Colonic mucosa (tissue), 4 donors: ENCODE measurements around the gene TMEFF1. TPM values are rescaled to one million over a fixed set of nuclear protein-coding genes. Genes with fewer than 3 reads are reported as not detected.

ENCODE experiments used
- DNase-seq: peaks from one replicate; pipeline ENCODE4 v3.0.0-alpha.2; 2020
- H3K27ac ChIP-seq: fragments of 200-600 bp; one replicate; pipeline ENCODE4 v1.8.0; 2021
- H3K27me3 ChIP-seq: fragments of 200-600 bp; one replicate; pipeline ENCODE4 v1.8.0; 2021
- H3K36me3 ChIP-seq: fragments of 200-600 bp; one replicate; pipeline ENCODE4 v1.8.0; 2021
- H3K4me1 ChIP-seq: fragments of 200-600 bp; one replicate; pipeline ENCODE4 v1.8.0; 2021; ENCODE audit warnings: mild to moderate bottlenecking
- H3K4me3 ChIP-seq: fragments of 200-600 bp; one replicate; pipeline ENCODE4 v1.8.0; 2021
- H3K9ac ChIP-seq, 2 donors: one replicate each; pipeline ENCODE4 v1.7.0; 2013; ENCODE audit warnings: control low read depth in 2 of 2, low read depth in 2 of 2, low read length in 2 of 2
- H3K9me3 ChIP-seq: fragments of 200-600 bp; one replicate; pipeline ENCODE4 v1.8.0; 2021
- CTCF ChIP-seq: fragments of 200-600 bp; IDR thresholded peaks from one replicate; pipeline ENCODE4 v1.8.0; 2022; ENCODE audit warnings: antibody characterized with exemption, mild to moderate bottlenecking
- intact Hi-C: fragments of 100-400 bp; cut with DNase I; formaldehyde crosslinking; loops from one replicate; pipeline ENCODE4 v1.14.1; 2022
- total RNA-seq, 2 donors: library from RNA; stranded (reverse); fragmentation: NEBNext Ultra II Directional in 1 of 2; extraction: Animal tissue kit (Norgen Biotek cat#: 25700) in 1 of 2; gene quantifications; one replicate each; pipeline ENCODE4 v1.2.1, GENCODE V29; 2021
- donor health status: healthy.
- donor health status: DM: no; HTN: no; CAD: no.
- donor health status: DM: no; HTN: no; CAD: no.

The TMEFF1 gene
- total RNA-seq, 2 donors from 2014 or later = 0.27 TPM; not detected in 1

DNA sequence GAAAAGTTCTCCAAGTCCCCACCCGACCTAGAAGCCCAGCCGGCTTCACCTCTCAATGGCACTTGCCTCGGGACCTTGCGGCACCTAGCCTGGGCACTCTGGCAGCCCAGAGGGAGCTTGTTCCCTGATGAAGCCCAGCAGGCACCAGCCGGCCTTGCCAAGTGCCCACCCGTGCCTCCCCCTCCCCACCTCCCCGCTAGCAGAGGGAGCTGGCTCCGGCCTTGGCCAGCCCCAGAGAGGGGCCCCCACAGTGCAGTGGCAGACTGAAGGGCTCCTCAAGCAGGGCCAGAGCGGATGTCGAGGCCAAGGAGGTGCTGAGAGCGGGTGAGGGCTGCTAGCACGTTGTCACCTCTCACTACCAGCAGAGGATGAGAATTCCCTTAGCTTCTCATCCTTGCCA, 67.4 kb downstream of the TMEFF1 start:
- H3K9me3 ChIP-seq = no peaks in the 10 kb centered on the region
- no peak overlapping the region for H3K27ac ChIP-seq
- intact Hi-C loops = no loop called here
- H3K4me3 ChIP-seq = no peak overlapping the region
- H3K9ac ChIP-seq = no peak overlapping the region
- H3K27me3 ChIP-seq = no peaks in the 10 kb centered on the region
- no peak for TF ChIP-seq CTCF
- DNase-seq = no peak
- H3K4me1 ChIP-seq = no peaks in the 10 kb centered on the region
- no peaks in the 10 kb centered on the region for H3K36me3 ChIP-seq

- Histone ChIP-seq H3K36me3 (no peaks in the 10 kb centered on the region), H3K27me3 (no peaks in the 10 kb centered on the region), H3K4me3 (no peak overlapping the region), H3K4me1 (no peaks in the 10 kb centered on the region), H3K27ac (no peak overlapping the region), H3K9me3 (no peaks in the 10 kb centered on the region), H3K9ac (no peak overlapping the region)
- intact Hi-C loops = no loop called here
- no peak for TF ChIP-seq CTCF
- DNase-seq = no peak
Observed at GRCh38 chr9:100549048-100549447, 76.1 kb downstream of the TMEFF1 start.

DNA sequence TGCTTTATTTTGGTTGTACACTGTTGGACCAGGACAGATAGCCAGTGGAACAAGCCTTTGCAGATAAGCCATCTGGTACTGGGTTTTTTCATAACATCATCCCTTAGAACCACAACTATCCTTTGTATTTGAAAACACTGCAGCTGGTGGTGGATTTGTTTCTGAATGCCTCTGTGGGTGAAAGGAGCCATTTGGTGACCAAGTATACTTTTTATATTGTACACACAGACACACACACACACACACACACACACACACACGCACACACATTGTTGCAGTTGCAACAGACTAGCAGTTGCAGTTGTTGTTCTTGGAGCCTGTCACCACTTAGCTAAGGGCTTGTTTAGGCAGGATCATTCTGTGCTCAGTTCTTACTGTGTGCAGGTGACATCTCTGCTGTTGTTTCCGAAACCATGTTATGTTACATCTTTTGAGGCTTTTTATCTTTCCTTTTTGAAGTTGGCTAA, 82.0 kb downstream of the TMEFF1 start:
- no peak overlapping the region for H3K27ac ChIP-seq
- H3K36me3 ChIP-seq = no peaks in the 10 kb centered on the region
- no peaks in the 10 kb centered on the region for H3K27me3 ChIP-seq
- DNase-seq = no peak
- intact Hi-C loops = no loop called here
- no peak overlapping the region for H3K4me3 ChIP-seq
- no peak for TF ChIP-seq CTCF
- no peaks in the 10 kb centered on the region for H3K9me3 ChIP-seq
- H3K4me1 ChIP-seq = no peaks in the 10 kb centered on the region
- no peak overlapping the region for H3K9ac ChIP-seq

DNA sequence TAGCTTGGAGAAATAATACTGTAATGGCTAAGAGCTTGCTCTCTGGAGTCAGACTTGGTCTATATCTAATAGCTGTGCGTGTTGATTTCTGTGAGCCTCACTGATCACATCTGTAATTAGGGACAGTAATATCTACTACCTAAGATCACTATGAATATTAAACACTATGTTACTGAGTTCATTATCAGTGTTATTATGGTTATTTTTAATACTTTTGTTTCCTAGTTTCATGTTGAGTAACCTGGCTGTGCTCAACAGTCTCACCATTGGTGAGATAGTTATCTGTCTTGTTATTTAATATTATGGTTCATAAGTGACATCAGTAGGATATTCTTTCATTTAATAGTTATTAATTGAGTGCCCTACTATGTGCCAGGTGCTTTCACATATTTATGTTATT, 82.5 kb downstream of the TMEFF1 start:
- Histone ChIP-seq H3K27ac (no peak overlapping the region), H3K9me3 (no peaks in the 10 kb centered on the region), H3K4me3 (no peak overlapping the region), H3K27me3 (no peaks in the 10 kb centered on the region), H3K4me1 (no peaks in the 10 kb centered on the region), H3K36me3 (no peaks in the 10 kb centered on the region), H3K9ac (no peak overlapping the region)
- intact Hi-C loops = no loop called here
- TF ChIP-seq CTCF = no peak
- no peak for DNase-seq

DNA sequence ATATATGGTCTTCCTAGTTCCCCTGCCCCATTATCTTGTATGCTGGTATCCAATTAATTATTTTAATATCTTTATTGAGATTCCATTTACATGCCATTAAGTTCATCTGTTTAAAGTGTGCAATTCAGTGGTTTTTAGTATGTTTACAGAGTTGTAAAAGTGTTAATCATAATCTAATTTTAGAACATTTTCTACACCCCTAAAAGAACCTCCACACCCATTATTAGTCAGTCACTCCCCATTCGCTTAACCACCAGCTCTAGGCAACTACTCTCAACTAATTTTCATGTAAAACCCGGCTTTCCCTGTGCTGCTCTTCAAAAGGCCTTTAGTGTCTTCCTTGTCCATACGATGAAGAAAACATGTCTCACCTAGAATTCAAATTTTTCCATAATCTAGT, 84.1 kb downstream of the TMEFF1 start:
- Histone ChIP-seq H3K9me3 (no peaks in the 10 kb centered on the region), H3K27me3 (no peaks in the 10 kb centered on the region), H3K36me3 (no peaks in the 10 kb centered on the region), H3K4me1 (no peaks in the 10 kb centered on the region), H3K9ac (no peak overlapping the region), H3K4me3 (no peak overlapping the region), H3K27ac (no peak overlapping the region)
- intact Hi-C loops = no loop called here
- no peak for DNase-seq
- TF ChIP-seq CTCF = no peak

- intact Hi-C loops = no loop called here
- no peaks in the 10 kb centered on the region for H3K9me3 ChIP-seq
- no peak for DNase-seq
- H3K36me3 ChIP-seq = no peaks in the 10 kb centered on the region
- no peak overlapping the region for H3K27ac ChIP-seq
- no peak for TF ChIP-seq CTCF
- H3K4me3 ChIP-seq = no peak overlapping the region
- H3K4me1 ChIP-seq = no peaks in the 10 kb centered on the region
- no peak overlapping the region for H3K9ac ChIP-seq
- H3K27me3 ChIP-seq = no peaks in the 10 kb centered on the region
Observed at GRCh38 chr9:100561256-100561655, 88.3 kb downstream of the TMEFF1 start.
